ENCODE results near the gene CD302. TPM values are rescaled to one million over a fixed set of nuclear protein-coding genes. Genes with fewer than 3 reads are reported as not detected.

The CD302 gene
- total and polyA plus RNA-seq, 2 donors (not counting 1 experiment from before 2014, with no cell fraction given) = 0.72 to 1.5 TPM

GRCh38 chr2:159775021-159775420 is 23.0 kb downstream of the CD302 start:
- no peak overlapping the region for H3K4me3 ChIP-seq (ENCODE audit: control extremely low read depth in 1 of 5, extremely low read depth in 1 of 5, insufficient read depth in 1 of 5, low read depth in 2 of 5, low read length in 4 of 5)
- POLR2A ChIA-PET = no interaction called here
- CTCF ChIA-PET = no interaction called here
- TF ChIP-seq, protein P1, sequence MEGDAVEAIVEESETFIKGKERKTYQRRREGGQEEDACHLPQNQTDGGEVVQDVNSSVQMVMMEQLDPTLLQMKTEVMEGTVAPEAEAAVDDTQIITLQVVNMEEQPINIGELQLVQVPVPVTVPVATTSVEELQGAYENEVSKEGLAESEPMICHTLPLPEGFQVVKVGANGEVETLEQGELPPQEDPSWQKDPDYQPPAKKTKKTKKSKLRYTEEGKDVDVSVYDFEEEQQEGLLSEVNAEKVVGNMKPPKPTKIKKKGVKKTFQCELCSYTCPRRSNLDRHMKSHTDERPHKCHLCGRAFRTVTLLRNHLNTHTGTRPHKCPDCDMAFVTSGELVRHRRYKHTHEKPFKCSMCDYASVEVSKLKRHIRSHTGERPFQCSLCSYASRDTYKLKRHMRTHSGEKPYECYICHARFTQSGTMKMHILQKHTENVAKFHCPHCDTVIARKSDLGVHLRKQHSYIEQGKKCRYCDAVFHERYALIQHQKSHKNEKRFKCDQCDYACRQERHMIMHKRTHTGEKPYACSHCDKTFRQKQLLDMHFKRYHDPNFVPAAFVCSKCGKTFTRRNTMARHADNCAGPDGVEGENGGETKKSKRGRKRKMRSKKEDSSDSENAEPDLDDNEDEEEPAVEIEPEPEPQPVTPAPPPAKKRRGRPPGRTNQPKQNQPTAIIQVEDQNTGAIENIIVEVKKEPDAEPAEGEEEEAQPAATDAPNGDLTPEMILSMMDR (IDR thresholded peaks at IDR 0.05) = no peak
- no peak for TF ChIP-seq EZH2 (IDR thresholded peaks at IDR 0.05; ENCODE audit: borderline replicate concordance, insufficient read depth, low read depth, low read length, poor library complexity, severe bottlenecking)
- no peaks in the 10 kb centered on the region for H3K79me2 ChIP-seq (ENCODE audit: control insufficient read depth, insufficient read depth, low read length)
- ATAC-seq (ENCODE audit: low read depth) (no peak), DNase-seq (no peak)
- peaks cover 0 to 5% of the 10 kb centered on the region in 2 experiments for H3K36me3 ChIP-seq (replicated peaks in 1 of 2; ENCODE audit: control extremely low read depth in 1 of 2, control insufficient read depth in 1 of 2, extremely low read depth in 1 of 2, insufficient read depth in 2 of 2, low read length in 1 of 2)
- peak overlapping the region in 1 of 2 donors; percentile 2 for H3K27ac ChIP-seq (ENCODE audit: low read length in 2 of 2)
- H2AFZ ChIP-seq (ENCODE audit: insufficient read depth, low read depth, low read length, poor library complexity, severe bottlenecking) = no peak overlapping the region
- Mint-ChIP-seq H3K4me3 (no peak overlapping the region), H3K27ac (peak overlapping the region; percentile 18), H3K9me3 (ENCODE audit: insufficient read depth) (no peaks in the 10 kb centered on the region), H3K4me1 (no peaks in the 10 kb centered on the region), H3K27me3 (no peaks in the 10 kb centered on the region)
- WGBS (ENCODE audit: insufficient coverage) = no CpG with 5 or more reads among the region's 1 CpG
- H3K9ac ChIP-seq (ENCODE audit: low read length) = no peak overlapping the region
- H3K27me3 ChIP-seq (replicated peaks in 1 of 4; ENCODE audit: control extremely low read depth in 1 of 4, control insufficient read depth in 3 of 4, insufficient read depth in 4 of 4, low read length in 3 of 4) = no peaks in the 10 kb centered on the region
- no peaks in the 10 kb centered on the region for H4K20me1 ChIP-seq (ENCODE audit: control insufficient read depth, insufficient read depth, low read length, poor library complexity, severe bottlenecking)
- no peak overlapping the region for H3K4me2 ChIP-seq (replicated peaks; ENCODE audit: low read depth, low read length, poor library complexity, severe bottlenecking)
- H3K9me3 ChIP-seq (ENCODE audit: control extremely low read depth in 1 of 3, control insufficient read depth in 2 of 3, insufficient read depth in 1 of 3, low read length in 2 of 3) = no peaks in the 10 kb centered on the region
- no peaks in the 10 kb centered on the region for H3K4me1 ChIP-seq (ENCODE audit: control insufficient read depth in 2 of 2, insufficient read depth in 2 of 2, low read length in 2 of 2)
- intact Hi-C loops (cut with micrococcal nuclease) = no loop called here

DNA sequence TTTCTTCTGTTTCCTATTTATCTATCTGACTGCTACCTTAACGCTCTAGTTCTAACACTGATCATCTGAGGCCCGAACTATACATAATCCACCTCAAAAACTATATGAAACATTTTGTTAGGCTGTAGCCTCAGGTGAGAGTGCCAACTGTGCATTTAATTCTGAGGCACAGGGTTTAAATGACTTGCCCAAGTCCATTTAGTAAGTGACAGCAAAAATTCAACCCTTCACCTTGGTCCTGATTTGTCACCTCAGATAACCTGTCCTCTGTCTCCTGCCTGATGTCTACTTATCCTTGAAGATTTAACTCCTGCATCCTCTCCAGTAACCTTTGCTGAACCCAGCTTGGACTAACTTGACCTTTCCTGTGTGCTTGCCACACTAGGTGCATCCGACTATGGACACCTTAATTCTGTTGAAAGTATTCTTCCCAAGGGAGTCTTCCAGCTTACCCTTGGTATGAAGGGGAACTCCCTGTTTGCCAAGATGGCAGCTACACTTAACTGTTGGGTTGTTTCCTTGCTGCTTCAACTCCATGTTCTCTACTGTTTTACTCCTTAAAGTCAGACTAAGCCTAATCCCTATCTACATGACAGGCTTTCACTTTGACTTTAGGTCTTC is 23.5 kb downstream of the CD302 start:
- no peak overlapping the region for H3K4me3 ChIP-seq (ENCODE audit: control extremely low read depth in 1 of 5, extremely low read depth in 1 of 5, insufficient read depth in 1 of 5, low read depth in 2 of 5, low read length in 4 of 5)
- H2AFZ ChIP-seq (ENCODE audit: insufficient read depth, low read depth, low read length, poor library complexity, severe bottlenecking) = no peak overlapping the region
- H3K4me1 ChIP-seq (ENCODE audit: control insufficient read depth in 2 of 2, insufficient read depth in 2 of 2, low read length in 2 of 2) = no peaks in the 10 kb centered on the region
- H3K36me3 ChIP-seq (replicated peaks in 1 of 2; ENCODE audit: control extremely low read depth in 1 of 2, control insufficient read depth in 1 of 2, extremely low read depth in 1 of 2, insufficient read depth in 2 of 2, low read length in 1 of 2) = peaks cover 0 to 5% of the 10 kb centered on the region in 2 experiments
- Mint-ChIP-seq H3K4me3 (no peak overlapping the region), H3K9me3 (ENCODE audit: insufficient read depth) (no peaks in the 10 kb centered on the region), H3K4me1 (no peaks in the 10 kb centered on the region), H3K27me3 (no peaks in the 10 kb centered on the region), H3K27ac (peak overlapping the region; percentile 18)
- H3K9me3 ChIP-seq (ENCODE audit: control extremely low read depth in 1 of 3, control insufficient read depth in 2 of 3, insufficient read depth in 1 of 3, low read length in 2 of 3) = no peaks in the 10 kb centered on the region
- no peaks in the 10 kb centered on the region for H4K20me1 ChIP-seq (ENCODE audit: control insufficient read depth, insufficient read depth, low read length, poor library complexity, severe bottlenecking)
- 100% methylated on average over 1 of the region's 3 CpGs for WGBS (ENCODE audit: insufficient coverage)
- H3K27me3 ChIP-seq (replicated peaks in 1 of 4; ENCODE audit: control extremely low read depth in 1 of 4, control insufficient read depth in 3 of 4, insufficient read depth in 4 of 4, low read length in 3 of 4) = no peaks in the 10 kb centered on the region
- H3K4me2 ChIP-seq (replicated peaks; ENCODE audit: low read depth, low read length, poor library complexity, severe bottlenecking) = no peak overlapping the region
- DNase-seq = no peak
- ATAC-seq (ENCODE audit: low read depth) = no peak
- ChIA-PET CTCF (interaction anchor here (1.5 kb wide), 1 partner anchor 34 kb away, joined by 3 read pairs; no protein-coding TSS in a partner anchor), POLR2A (no interaction called here)
- no peak for TF ChIP-seq EZH2 (IDR thresholded peaks at IDR 0.05; ENCODE audit: borderline replicate concordance, insufficient read depth, low read depth, low read length, poor library complexity, severe bottlenecking)
- TF ChIP-seq, protein P1 (IDR thresholded peaks at IDR 0.05) = no peak
- intact Hi-C loops (cut with micrococcal nuclease) = no loop called here
- H3K9ac ChIP-seq (ENCODE audit: low read length) = no peak overlapping the region
- H3K27ac ChIP-seq (ENCODE audit: low read length in 2 of 2) = peak overlapping the region in 1 of 2 donors; percentile 2
- no peaks in the 10 kb centered on the region for H3K79me2 ChIP-seq (ENCODE audit: control insufficient read depth, insufficient read depth, low read length)
